Ovary (tissue), 3 donors: ENCODE results near the gene CNPY3.

ENCODE experiments used
- POLR2A ChIP-seq: fragments of 450-650 bp; IDR thresholded peaks from one replicate; pipeline ENCODE4 v1.6.1; 2017; ENCODE audit warnings: antibody characterized with exemption, mild to moderate bottlenecking, moderate library complexity
- TF ChIP-seq, protein P1 (sequence below), 3 donors: fragments of 450-650 bp in 2 of 3; fragments of 200-600 bp in 1 of 3; IDR thresholded peaks; one replicate each; pipeline versions ENCODE4 v1.5.1 to v1.8.0; 2016 to 2022; ENCODE audit warnings: antibody characterized with exemption in 3 of 3, mild to moderate bottlenecking in 1 of 3
- donor health status: DM: no; HTN: no; CAD: no.

- TF ChIP-seq, protein P1, sequence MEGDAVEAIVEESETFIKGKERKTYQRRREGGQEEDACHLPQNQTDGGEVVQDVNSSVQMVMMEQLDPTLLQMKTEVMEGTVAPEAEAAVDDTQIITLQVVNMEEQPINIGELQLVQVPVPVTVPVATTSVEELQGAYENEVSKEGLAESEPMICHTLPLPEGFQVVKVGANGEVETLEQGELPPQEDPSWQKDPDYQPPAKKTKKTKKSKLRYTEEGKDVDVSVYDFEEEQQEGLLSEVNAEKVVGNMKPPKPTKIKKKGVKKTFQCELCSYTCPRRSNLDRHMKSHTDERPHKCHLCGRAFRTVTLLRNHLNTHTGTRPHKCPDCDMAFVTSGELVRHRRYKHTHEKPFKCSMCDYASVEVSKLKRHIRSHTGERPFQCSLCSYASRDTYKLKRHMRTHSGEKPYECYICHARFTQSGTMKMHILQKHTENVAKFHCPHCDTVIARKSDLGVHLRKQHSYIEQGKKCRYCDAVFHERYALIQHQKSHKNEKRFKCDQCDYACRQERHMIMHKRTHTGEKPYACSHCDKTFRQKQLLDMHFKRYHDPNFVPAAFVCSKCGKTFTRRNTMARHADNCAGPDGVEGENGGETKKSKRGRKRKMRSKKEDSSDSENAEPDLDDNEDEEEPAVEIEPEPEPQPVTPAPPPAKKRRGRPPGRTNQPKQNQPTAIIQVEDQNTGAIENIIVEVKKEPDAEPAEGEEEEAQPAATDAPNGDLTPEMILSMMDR (IDR thresholded peaks at IDR 0.05) = no peak
- TF ChIP-seq POLR2A = peak; percentile 46
Observed at GRCh38 chr6:42928986-42929820, at the start of gene CNPY3.
